Ishikawa (cell line): ENCODE data around the gene ARHGEF2.

Experiments used
- FOXM1 ChIP-seq: IDR thresholded peaks from 2 replicates; pipeline ENCODE4 v1.6.1; 2012; ENCODE audit warnings: low read depth, borderline replicate concordance
- RAD21 ChIP-seq: IDR thresholded peaks from 2 replicates; pipeline ENCODE4 v1.6.1; 2012; ENCODE audit warnings: low read depth
- TAF1 ChIP-seq: IDR thresholded peaks from 2 replicates; pipeline ENCODE4 v1.6.1; 2012; ENCODE audit warnings: low read depth, mild to moderate bottlenecking
- TEAD4 ChIP-seq: IDR thresholded peaks from 2 replicates; pipeline ENCODE4 v1.6.1; 2012
- YY1 ChIP-seq: IDR thresholded peaks from 2 replicates; pipeline ENCODE4 v1.6.1; 2012; ENCODE audit warnings: low read depth
- TF ChIP-seq, protein P1 (sequence below): IDR thresholded peaks from 2 replicates; pipeline ENCODE4 v1.6.1; 2012; ENCODE audit warnings: low read depth, mild to moderate bottlenecking

DNA sequence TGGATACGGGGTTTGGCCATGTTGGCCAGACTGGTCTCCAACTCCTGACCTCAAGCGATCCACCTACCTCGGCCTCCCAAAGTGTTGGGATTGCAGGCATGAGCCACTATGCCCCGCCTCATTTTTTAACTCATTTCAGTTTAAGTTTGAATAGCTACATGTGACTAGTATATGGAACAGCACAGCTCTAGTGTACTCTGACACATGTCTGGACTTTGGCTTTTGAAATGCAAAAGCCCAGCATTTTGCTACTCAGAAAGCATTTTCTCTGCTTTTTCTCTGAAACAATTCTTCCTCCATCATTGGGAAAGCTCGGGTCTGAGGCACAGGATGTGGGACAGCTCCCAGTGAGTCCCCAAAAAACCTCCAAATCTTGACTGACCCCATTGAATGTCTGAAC is 46.5 kb upstream of the ARHGEF2 start:
- TF ChIP-seq FOXM1 (no peak), TEAD4 (no peak), YY1 (no peak), RAD21 (no peak), TAF1 (no peak)
- TF ChIP-seq, protein P1, sequence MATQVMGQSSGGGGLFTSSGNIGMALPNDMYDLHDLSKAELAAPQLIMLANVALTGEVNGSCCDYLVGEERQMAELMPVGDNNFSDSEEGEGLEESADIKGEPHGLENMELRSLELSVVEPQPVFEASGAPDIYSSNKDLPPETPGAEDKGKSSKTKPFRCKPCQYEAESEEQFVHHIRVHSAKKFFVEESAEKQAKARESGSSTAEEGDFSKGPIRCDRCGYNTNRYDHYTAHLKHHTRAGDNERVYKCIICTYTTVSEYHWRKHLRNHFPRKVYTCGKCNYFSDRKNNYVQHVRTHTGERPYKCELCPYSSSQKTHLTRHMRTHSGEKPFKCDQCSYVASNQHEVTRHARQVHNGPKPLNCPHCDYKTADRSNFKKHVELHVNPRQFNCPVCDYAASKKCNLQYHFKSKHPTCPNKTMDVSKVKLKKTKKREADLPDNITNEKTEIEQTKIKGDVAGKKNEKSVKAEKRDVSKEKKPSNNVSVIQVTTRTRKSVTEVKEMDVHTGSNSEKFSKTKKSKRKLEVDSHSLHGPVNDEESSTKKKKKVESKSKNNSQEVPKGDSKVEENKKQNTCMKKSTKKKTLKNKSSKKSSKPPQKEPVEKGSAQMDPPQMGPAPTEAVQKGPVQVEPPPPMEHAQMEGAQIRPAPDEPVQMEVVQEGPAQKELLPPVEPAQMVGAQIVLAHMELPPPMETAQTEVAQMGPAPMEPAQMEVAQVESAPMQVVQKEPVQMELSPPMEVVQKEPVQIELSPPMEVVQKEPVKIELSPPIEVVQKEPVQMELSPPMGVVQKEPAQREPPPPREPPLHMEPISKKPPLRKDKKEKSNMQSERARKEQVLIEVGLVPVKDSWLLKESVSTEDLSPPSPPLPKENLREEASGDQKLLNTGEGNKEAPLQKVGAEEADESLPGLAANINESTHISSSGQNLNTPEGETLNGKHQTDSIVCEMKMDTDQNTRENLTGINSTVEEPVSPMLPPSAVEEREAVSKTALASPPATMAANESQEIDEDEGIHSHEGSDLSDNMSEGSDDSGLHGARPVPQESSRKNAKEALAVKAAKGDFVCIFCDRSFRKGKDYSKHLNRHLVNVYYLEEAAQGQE: no peak
